T-helper 9 cell (primary cell): ENCODE data around the gene EGLN3.
"Not testable (repeated sequence)": the region's sequence is repeated elsewhere in the genome, so short reads cannot be mapped to it uniquely, and the experiment has no call there.

Source experiments
- DNase-seq: peaks from one replicate; pipeline ENCODE4 v3.0.0-alpha.2; 2020

The EGLN3 gene

GRCh38 chr14:33934043-33934750 lies 16.7 kb downstream of the EGLN3 start:
- DNase-seq, result no peak

DNA sequence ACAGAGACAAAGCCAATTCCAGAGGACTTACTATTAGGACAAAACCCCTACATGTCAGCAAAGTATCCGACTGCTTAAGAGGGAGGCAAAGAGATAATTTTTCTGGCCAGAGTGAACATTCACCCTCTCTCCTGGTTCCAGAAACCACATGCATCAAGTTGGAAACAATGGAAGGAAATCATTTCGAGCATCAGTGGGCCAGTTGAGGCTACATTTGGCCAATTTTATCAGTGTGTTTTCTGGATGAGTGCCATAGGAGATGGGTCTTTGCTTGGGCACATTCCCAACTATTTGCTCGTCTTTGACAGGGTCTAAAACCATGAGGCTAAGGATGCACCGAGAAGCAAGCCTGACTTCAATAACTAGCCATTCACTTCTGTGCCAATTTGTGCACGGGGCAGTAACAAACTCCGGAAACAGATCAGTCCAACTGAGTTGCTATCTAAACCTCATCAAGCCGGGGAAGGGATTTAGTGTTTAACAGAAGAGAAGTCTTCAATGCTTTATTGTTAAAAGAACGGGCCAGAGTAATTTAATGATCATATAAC lies 17.4 kb downstream of the EGLN3 start:
- DNase-seq, result no peak

DNA sequence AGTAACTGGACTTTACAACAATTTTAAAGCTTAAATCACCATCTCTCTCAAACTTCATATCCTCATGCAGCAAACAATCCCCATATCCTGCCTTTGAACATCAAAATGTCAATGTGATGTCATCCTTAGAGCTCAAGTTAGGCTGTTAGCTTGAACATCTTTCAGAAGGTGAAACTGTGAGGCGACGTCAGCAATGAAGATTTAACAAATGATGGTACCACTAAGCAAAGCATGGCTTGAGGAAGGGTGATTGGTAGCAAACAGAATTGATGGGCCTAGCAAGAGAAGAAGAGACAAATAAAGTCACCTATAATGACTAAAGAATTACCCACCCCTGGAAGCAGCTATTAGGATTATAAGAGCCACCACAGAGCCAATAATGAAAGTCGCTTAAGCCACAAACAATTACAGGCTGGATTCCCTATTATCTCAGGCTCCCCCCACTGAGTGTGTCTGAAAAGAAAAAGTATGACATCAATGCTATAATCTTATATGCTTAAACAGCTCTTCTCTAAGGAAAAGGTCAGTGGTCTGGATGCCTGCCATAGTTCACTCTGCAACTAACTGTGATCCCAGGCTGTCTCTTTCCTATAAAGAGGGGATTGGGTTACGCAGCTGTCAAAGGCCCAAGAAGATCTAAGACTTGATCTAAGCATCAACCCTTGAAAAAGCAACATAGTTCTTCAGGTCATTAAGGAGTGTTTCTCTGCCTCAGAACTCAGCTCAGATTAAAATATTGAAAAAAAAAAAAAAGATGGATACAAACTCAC lies 18.1 kb downstream of the EGLN3 start:
- no peak for DNase-seq

DNA sequence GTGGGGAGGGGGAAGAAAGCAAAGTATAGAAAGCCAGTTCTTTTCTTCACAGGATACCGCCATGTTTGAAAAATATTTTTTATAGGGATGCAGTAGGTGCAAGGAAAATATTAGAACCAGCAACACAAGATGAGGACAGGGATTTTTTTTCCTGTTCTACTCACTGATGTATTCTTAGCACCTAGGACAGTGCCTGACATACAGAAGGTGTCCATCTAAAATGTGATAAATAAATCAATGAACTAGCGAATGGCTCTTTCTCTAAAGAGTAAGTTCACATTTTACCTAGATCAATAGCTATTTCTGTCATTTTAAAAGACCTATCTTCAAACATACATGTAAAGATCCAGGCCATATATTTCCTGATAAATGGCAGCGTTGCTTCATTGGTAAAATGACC lies 18.8 kb downstream of the EGLN3 start:
- DNase-seq, result no peak

DNA sequence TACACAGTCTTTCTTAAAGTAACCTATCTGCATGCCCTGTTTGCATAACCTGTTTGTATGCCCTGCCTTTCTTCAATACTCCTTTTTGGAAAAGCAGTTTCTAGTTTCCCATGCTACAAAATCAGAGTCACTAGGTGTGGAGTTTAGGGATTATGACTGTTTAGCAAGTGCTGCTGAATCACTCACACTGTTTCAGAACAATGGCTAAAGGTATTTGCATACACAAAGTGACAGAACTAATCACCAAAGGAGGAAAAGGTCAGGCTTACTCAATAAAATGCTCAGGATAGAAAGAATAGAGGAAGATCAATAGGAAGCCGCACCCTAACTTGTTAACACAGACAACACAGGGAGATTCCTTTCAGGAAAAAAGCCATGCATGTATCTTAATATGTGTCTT lies 19.4 kb downstream of the EGLN3 start:
- no peak for DNase-seq

- no peak for DNase-seq
These were observed 20.4 kb downstream of the EGLN3 start for GRCh38 chr14:33930439-33930838.

GRCh38 chr14:33929799-33930408 lies 21.0 kb downstream of the EGLN3 start:
- DNase-seq, result no peak

- DNase-seq, result no peak
These were observed 22.0 kb downstream of the EGLN3 start for GRCh38 chr14:33928895-33929294.

GRCh38 chr14:33927944-33928343 lies 22.9 kb downstream of the EGLN3 start:
- DNase-seq, result no peak

DNA sequence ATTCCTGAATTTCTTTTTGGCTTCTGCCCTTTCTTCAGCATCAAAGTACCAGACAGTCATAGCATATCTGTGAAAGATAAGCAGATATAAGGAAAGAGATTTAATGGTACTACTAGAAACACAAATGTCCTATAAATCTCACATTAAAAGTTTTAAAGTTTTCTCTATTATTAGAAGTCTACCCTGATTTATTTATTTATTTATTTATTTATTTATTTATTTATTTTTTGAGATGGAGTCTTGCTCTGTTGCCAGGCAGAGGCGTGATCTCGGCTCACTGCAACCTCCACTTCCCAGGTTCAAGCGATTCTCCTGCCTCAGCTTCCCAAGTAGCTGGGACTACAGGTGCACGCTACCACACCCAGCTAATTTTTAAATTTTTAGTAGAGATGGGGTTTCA lies 23.9 kb downstream of the EGLN3 start:
- DNase-seq, result not testable (repeated sequence)

DNA sequence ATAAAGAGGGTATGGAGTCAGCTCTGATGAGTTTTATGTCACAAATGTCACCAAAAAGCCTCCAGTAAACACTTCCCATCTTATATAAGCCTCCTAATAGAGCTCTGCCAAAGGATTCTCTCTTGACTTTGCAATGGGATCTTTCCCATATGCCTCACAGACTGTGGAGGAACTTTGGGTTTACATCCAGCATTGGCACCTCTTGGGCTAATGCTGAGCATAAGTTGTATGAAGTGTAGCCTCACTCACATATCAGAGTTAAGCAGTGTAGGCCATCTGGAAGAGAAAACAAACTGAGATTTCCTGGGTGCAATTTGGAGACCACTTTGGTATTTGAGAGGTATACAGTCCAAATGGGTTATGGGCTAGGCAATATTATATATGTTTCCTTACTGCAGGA lies 24.9 kb downstream of the EGLN3 start:
- no peak for DNase-seq

DNA sequence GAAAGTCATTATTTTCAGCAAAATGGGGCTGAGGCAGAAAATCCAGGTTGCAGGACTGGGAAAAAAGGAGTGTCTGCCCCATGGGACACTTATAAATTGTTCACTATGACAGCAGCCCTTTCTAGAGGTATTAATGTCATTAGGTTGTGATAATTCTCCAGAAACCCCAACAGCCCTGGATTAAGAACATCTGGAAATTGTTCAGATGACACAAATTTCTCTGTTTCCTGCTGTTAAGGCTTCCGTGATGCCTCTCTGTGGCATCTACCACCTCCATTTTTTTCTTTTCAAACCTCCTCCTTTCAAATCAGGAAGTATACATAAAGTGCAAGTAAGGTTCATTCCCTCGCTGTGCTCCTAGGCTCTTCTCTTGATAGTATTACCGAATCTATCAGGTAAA lies 25.6 kb downstream of the EGLN3 start:
- DNase-seq, result no peak

DNA sequence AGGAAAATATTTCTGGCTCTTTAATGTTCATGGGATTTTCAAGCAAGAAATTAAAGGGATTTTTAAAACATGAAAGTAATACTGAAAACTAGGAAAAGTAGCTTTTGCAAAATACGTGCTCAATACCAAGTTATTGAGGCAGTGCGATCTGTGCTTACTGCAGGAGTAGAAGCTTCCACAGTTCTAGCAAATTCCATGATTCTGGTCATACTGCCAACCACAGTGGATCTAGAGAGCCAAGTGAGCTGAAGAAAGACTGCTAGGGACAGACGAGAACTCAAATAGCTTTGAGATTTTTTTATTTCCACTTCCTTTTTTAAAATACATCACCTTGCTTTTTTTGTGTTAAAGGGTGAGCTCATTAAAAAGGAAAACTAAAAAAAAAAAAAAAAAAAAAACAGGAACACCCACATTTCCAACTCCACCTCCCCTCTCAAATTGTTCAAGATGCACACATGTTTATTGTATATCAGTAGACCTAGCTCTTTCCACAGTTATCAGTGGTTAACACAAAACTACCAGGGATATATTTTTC lies 26.2 kb downstream of the EGLN3 start:
- DNase-seq, result no peak

DNA sequence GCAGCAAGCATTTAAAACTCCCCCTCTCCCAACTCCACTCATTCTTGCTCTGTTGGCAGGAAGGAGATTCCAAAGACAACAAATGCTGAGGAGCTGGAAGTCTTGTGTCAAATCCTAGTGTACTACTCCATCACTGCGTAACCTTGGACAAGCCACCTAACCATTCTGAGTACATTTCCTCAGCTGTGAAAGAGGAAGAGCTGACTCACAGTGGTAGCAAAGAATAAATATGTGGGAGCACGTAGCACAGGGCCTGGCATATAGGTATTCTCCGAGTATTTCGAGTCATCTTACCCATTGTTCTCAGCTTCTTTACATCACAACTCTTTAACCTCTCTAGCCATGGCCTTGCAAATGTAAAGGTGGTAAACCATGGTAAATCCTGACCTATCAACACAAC lies 28.7 kb downstream of the EGLN3 start:
- DNase-seq, result no peak

DNA sequence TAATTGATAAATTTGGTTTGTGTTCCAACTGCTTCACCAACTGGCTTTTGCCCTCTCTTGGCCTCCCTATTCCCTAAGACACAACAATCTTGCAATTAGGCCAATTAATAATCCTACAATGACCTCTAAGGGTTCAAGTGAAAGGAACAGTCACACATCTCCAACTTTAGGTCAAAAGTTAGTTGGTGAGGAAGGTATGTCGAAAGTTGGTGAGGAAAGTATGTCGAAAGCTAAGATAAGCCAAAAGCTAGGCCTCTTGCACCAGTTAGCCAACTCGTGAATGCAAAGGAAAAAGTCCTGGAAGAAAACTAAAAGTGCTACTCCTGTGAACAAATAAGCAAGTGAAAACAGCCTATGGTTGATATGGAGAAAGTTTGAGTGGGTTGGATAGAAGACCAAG lies 32.6 kb downstream of the EGLN3 start:
- DNase-seq, result no peak

DNA sequence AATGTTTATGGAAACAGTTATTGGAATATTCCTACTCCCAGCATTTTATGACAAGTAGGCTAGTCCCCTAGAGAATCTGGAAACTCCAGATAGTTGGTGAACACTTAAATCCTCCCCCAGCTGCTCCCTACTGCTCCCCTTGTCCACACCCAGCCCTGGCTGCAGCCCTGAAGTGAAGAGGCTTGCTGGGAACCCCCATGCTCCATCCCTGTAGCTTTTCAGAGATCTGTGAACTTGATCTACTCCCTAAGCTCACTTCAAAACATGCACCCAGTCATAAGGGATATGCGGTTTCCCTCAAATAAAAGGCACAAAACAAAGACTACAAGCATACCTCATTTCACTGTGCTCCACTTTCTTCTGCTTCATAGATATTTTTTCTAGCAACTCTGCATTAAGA lies 33.2 kb downstream of the EGLN3 start:
- DNase-seq, result no peak

DNA sequence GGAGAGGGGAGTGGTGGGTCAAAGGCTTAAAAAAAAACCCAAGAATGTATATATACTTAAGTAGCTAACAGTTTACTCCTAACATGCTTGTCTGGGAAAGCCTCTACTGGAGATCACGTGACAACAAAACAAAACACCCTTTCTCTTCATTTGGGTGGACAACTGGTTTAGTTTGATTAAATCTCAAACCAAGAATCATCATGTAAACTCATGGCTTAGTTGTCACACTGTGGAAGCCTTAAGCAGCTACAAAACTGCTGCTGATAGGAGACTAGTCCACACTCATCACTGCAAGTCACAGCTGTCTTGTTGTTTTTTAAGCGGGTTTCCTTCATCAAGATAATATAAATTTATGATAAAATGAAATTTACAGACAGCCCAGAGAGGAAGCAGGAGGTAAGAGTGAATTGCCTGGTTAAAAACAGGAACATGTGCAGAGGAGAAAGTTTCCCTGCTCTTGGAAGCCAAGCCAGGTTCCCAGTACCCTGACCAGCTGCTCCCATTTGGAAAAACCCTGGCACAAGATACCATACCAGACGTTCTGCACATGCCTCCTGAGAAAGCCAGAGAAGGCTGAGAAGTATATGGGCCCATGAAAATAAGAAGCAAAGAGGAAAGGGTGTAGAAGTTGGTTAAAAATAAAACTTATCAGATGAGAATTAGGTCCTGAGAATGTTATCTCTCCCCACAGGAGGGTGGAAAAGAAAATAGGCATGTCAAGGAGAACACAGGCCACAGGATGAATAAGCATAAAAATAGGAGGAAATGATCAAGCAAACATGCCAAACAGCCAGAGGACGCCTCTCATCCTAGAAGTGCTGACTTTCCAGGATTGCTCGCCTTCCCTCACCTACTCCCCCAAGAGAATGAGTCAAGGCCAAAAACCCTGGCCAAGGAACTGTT lies 34.0 kb downstream of the EGLN3 start:
- DNase-seq, result no peak

- DNase-seq, result no peak
These were observed 35.2 kb downstream of the EGLN3 start for GRCh38 chr14:33915682-33916081.

- no peak for DNase-seq
These were observed 36.0 kb downstream of the EGLN3 start for GRCh38 chr14:33914676-33915516.

DNA sequence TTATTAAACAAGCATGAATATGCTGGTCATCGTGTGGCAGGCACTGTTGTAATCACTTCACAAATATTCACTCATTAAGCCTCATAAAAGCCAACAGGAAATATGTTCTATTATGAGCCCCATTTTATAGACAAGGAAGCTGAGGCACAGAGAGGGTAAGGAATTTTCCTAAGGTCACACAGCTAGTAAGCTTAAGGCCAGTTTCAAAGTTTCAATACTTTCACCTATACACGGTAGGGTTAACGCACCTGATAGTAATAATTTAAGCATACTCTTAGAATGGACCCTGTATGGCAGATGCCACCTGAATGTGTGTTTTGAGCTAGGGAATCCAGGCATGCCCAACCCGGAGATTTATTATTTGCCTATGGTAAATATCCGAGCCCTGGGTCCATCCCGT lies 39.8 kb downstream of the EGLN3 start:
- no peak for DNase-seq

DNA sequence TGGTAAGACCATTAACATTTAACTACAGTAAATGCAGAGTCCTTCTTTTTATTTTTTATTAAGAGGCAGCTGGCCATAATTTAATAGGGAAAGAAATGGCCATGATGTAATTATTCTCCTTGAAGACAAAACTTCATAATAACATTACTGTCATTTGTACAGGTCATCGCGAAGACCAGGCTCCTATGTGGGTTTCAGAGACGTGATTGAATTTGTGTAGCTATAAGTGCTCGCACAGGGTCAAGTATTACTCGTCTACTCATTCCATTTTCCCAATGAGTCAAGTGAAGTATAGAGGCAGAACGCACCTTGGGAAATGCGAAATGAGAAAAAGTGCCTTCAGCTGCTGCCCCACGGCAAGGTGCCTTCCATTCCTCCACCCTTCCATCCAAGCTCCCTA lies 40.4 kb downstream of the EGLN3 start:
- DNase-seq, result no peak
